Chondrocyte (in vitro differentiated cells): ENCODE data around the gene ACSF3. TPM values are rescaled to one million over a fixed set of nuclear protein-coding genes. Genes with fewer than 3 reads are reported as not detected.

Source experiments
- DNase-seq: peaks from one replicate; pipeline ENCODE4 v3.0.0; 2021; ENCODE audit warnings: mixed read lengths, low spot score
- H3K27ac Mint-ChIP-seq: one replicate; pipeline ENCODE4 v1.8.0; 2021; ENCODE audit warnings: mild to moderate bottlenecking, moderate library complexity, mixed read lengths; ENCODE audit not compliant: unreplicated experiment
- H3K27me3 Mint-ChIP-seq: 2 replicates; pipeline ENCODE4 v1.8.0; 2021; ENCODE audit warnings: low read depth, mixed read lengths
- H3K36me3 Mint-ChIP-seq: 2 replicates; pipeline ENCODE4 v1.8.0; 2021; ENCODE audit warnings: low read depth, mixed read lengths
- H3K4me1 Mint-ChIP-seq: 2 replicates; pipeline ENCODE4 v1.8.0; 2021; ENCODE audit warnings: low read depth, mild to moderate bottlenecking, mixed read lengths
- H3K4me3 Mint-ChIP-seq: one replicate; pipeline ENCODE4 v1.8.0; 2021; ENCODE audit warnings: mild to moderate bottlenecking, moderate library complexity, mixed read lengths; ENCODE audit not compliant: unreplicated experiment
- H3K9me3 Mint-ChIP-seq: 2 replicates; pipeline ENCODE4 v1.8.0; 2021; ENCODE audit warnings: low read depth, mixed read lengths
- CTCF ChIP-seq: fragments of 200-600 bp; sonication (generic); IDR thresholded peaks from 2 replicates; pipeline ENCODE4 v1.5.0; 2021; ENCODE audit warnings: antibody characterized with exemption, mild to moderate bottlenecking, moderate library complexity
- total RNA-seq: library from RNA; stranded (reverse); gene quantifications from 3 replicates; pipeline ENCODE4 v1.2.1, GENCODE V29; 2021

The ACSF3 gene
- total RNA-seq, 1 donor from 2014 or later: 19.5 TPM

GRCh38 chr16:89080196-89080853, 13.3 kb upstream of the ACSF3 start:
- TF ChIP-seq CTCF: no peak
- no peak overlapping the region for H3K4me3 Mint-ChIP-seq
- H3K4me1 Mint-ChIP-seq: no peaks in the 10 kb centered on the region
- no peak overlapping the region for H3K27ac Mint-ChIP-seq
- H3K36me3 Mint-ChIP-seq: no peaks in the 10 kb centered on the region
- DNase-seq: no peak
- peaks cover 2% of the 10 kb centered on the region for H3K27me3 Mint-ChIP-seq
- no peaks in the 10 kb centered on the region for H3K9me3 Mint-ChIP-seq

- H3K27ac Mint-ChIP-seq: no peak overlapping the region
- no peaks in the 10 kb centered on the region for H3K36me3 Mint-ChIP-seq
- peaks cover 11% of the 10 kb centered on the region for H3K27me3 Mint-ChIP-seq
- H3K4me3 Mint-ChIP-seq: no peak overlapping the region
- H3K4me1 Mint-ChIP-seq: no peaks in the 10 kb centered on the region
- DNase-seq: no peak
- H3K9me3 Mint-ChIP-seq: no peaks in the 10 kb centered on the region
- no peak for TF ChIP-seq CTCF
Observed at GRCh38 chr16:89081556-89081955, 12.1 kb upstream of the ACSF3 start.

- DNase-seq: no peak
- Mint-ChIP-seq H3K4me3 (no peak overlapping the region), H3K4me1 (no peaks in the 10 kb centered on the region), H3K9me3 (no peaks in the 10 kb centered on the region), H3K27ac (no peak overlapping the region), H3K36me3 (no peaks in the 10 kb centered on the region), H3K27me3 (peaks cover 23% of the 10 kb centered on the region)
- TF ChIP-seq CTCF: no peak
Observed at GRCh38 chr16:89084411-89084810, 9.2 kb upstream of the ACSF3 start.

- peaks cover 28% of the 10 kb centered on the region for H3K27me3 Mint-ChIP-seq
- H3K27ac Mint-ChIP-seq: no peak overlapping the region
- no peak overlapping the region for H3K4me3 Mint-ChIP-seq
- no peaks in the 10 kb centered on the region for H3K9me3 Mint-ChIP-seq
- no peaks in the 10 kb centered on the region for H3K4me1 Mint-ChIP-seq
- no peaks in the 10 kb centered on the region for H3K36me3 Mint-ChIP-seq
- no peak for DNase-seq
- no peak for TF ChIP-seq CTCF
Observed at GRCh38 chr16:89084814-89085612, 8.6 kb upstream of the ACSF3 start.

GRCh38 chr16:89085755-89086154, 7.9 kb upstream of the ACSF3 start:
- no peak overlapping the region for H3K27ac Mint-ChIP-seq
- H3K36me3 Mint-ChIP-seq: no peaks in the 10 kb centered on the region

More at GRCh38 chr16:89085755-89086154, 7.9 kb upstream of the ACSF3 start:
- no peak overlapping the region for H3K4me3 Mint-ChIP-seq
- peaks cover 34% of the 10 kb centered on the region for H3K27me3 Mint-ChIP-seq
- no peak for TF ChIP-seq CTCF
- H3K9me3 Mint-ChIP-seq: no peaks in the 10 kb centered on the region
- DNase-seq: no peak
- H3K4me1 Mint-ChIP-seq: no peaks in the 10 kb centered on the region
